ENCODE data around the gene IRGQ.

IRGQ gene

DNA sequence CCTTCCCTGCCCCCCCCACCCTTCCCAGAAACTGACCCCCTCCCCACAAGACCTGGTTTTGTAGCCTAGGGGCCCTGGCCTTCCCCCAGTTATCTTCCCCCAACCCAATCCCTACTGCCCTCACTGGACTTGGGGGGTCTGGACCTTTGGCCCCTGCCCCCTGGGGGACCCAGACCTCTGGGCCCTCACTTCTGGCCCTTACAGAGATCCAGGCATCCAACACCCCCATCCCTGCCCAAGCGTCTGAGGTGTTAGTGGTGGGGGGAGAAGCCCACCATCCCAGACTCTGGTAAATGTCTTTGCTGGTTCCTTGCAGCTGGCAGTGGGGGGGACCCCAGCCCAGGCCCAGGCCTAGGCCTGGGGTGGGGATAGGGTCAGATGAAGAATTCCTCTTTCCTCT lies 27.0 kb upstream of the IRGQ start:
- Histone ChIP-seq H3K9ac (ENCODE audit: low read depth, low read length) (no peak overlapping the region), H3K27me3 (ENCODE audit: control insufficient read depth, insufficient read depth, low read length) (peaks cover 7% of the 10 kb centered on the region), H3K4me3 (ENCODE audit: low read length) (no peak overlapping the region), H3K36me3 (ENCODE audit: insufficient read depth, low read length) (no peaks in the 10 kb centered on the region), H3K9me3 (replicated peaks; ENCODE audit: low read length) (no peaks in the 10 kb centered on the region), H3K4me2 (ENCODE audit: low read length) (no peak overlapping the region), H3K4me1 (ENCODE audit: control insufficient read depth, insufficient read depth, low read length) (peaks cover 12% of the 10 kb centered on the region)

GRCh38 chr19:43622070-43622469 lies 26.1 kb upstream of the IRGQ start:
- no peak overlapping the region for H3K4me3 ChIP-seq (ENCODE audit: low read length)
- peaks cover 12% of the 10 kb centered on the region for H3K4me1 ChIP-seq (ENCODE audit: control insufficient read depth, insufficient read depth, low read length)
- no peaks in the 10 kb centered on the region for H3K9me3 ChIP-seq (replicated peaks; ENCODE audit: low read length)
- H3K36me3 ChIP-seq (ENCODE audit: insufficient read depth, low read length), result no peaks in the 10 kb centered on the region
- no peaks in the 10 kb centered on the region for H3K27me3 ChIP-seq (ENCODE audit: control insufficient read depth, insufficient read depth, low read length)
- no peak overlapping the region for H3K4me2 ChIP-seq (ENCODE audit: low read length)
- no peak overlapping the region for H3K9ac ChIP-seq (ENCODE audit: low read depth, low read length)

DNA sequence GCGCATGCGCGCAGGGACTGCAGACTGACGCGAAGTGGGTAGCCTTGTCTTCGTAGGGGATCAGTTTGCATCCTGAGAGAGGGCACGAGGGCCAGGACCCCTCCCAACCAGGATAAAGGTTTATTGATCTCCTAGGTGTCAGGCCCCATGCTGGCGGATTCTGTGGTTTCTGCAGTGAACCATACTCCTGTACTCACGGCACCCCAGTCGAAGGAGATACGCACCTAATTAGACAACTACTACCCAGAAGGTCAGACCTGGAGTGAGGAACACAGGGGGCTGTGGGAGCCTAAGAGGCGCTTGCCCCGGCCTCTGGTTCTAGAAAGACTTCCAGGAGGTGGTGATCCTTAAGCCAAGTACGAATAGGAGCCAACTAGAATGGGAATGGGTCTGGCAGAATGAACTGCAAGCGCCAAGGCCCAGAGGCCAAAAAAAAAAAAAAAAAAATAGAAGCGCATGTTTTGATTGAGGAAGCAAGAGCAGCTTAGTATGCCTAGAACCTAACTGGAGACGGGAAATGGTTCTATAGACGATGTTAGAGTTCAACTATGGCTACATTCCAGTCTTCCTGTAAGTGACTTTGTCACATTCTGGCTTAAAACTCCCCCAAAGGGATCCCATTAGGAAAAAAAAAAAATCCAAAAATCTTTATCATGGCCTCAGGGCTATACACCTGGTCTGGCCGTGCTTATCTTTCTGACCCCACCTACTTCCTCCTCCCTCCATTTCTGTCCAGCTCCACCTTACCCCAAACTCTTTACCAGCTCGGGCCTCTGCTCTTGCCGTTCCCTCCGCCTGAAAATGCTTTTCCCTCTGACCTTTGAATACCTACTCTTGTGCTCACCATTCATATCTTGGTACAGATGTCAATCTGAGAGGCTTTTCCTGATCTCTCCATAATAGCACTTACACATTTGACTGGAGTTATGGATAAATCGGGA lies 24.4 kb upstream of the IRGQ start:
- Histone ChIP-seq H3K27me3 (ENCODE audit: control insufficient read depth, insufficient read depth, low read length) (no peaks in the 10 kb centered on the region), H3K4me3 (ENCODE audit: low read length) (peak overlapping the region; percentile 83), H3K9me3 (replicated peaks; ENCODE audit: low read length) (no peaks in the 10 kb centered on the region), H3K4me2 (ENCODE audit: low read length) (peak overlapping the region; percentile 87), H3K36me3 (ENCODE audit: insufficient read depth, low read length) (no peaks in the 10 kb centered on the region), H3K4me1 (ENCODE audit: control insufficient read depth, insufficient read depth, low read length) (peaks cover 12% of the 10 kb centered on the region), H3K9ac (ENCODE audit: low read depth, low read length) (peak overlapping the region; percentile 91)

GRCh38 chr19:43619262-43620060 lies 23.5 kb upstream of the IRGQ start, which contains the start of gene ZNF428:
Gene ZNF428, minus strand, starts transcription at chr19:43619629. Its CDS starts 5,325 bp downstream, at chr19:43614304.
- H3K4me1 ChIP-seq (ENCODE audit: control insufficient read depth, insufficient read depth, low read length), result peaks cover 12% of the 10 kb centered on the region
- no peaks in the 10 kb centered on the region for H3K9me3 ChIP-seq (replicated peaks; ENCODE audit: low read length)
- peak within 1 kb of the TSS; percentile 83 for H3K4me3 ChIP-seq (ENCODE audit: low read length)
- H3K36me3 ChIP-seq (ENCODE audit: insufficient read depth, low read length), result no peaks in the 10 kb centered on the region
- H3K4me2 ChIP-seq (ENCODE audit: low read length), result peak within 1 kb of the TSS; percentile 87
- no peaks in the 10 kb centered on the region for H3K27me3 ChIP-seq (ENCODE audit: control insufficient read depth, insufficient read depth, low read length)
- peak within 1 kb of the TSS; percentile 91 for H3K9ac ChIP-seq (ENCODE audit: low read depth, low read length)

- peak overlapping the region; percentile 83 for H3K4me3 ChIP-seq (ENCODE audit: low read length)
- H3K9me3 ChIP-seq (replicated peaks; ENCODE audit: low read length), result no peaks in the 10 kb centered on the region
- peaks cover 12% of the 10 kb centered on the region for H3K4me1 ChIP-seq (ENCODE audit: control insufficient read depth, insufficient read depth, low read length)
- H3K9ac ChIP-seq (ENCODE audit: low read depth, low read length), result peak overlapping the region; percentile 91
- H3K4me2 ChIP-seq (ENCODE audit: low read length), result peak overlapping the region; percentile 87
- H3K36me3 ChIP-seq (ENCODE audit: insufficient read depth, low read length), result peaks cover 3% of the 10 kb centered on the region
- H3K27me3 ChIP-seq (ENCODE audit: control insufficient read depth, insufficient read depth, low read length), result no peaks in the 10 kb centered on the region
Measured at GRCh38 chr19:43618921-43619261, 23.0 kb upstream of the IRGQ start.

DNA sequence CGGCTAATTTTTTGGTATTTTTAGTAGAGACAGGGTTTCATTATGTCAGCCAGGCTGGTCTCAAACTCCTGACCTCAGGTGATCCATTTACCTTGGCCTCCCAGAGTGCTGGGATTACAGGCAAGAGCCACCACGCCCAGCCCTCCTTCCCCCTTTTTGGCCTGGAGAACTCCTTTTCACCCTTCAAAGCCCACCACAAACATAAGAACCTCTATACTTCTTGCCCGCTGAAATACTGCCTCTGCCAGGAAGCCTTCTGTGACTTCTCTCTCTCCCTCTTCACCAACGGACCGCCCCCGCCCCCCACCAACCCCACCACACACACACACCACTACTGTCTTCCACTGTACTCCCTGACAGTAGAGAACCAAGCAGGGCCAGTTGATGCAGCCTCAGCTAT lies 21.0 kb upstream of the IRGQ start:
- Histone ChIP-seq H3K9me3 (replicated peaks; ENCODE audit: low read length) (no peaks in the 10 kb centered on the region), H3K4me3 (ENCODE audit: low read length) (no peak overlapping the region), H3K27me3 (ENCODE audit: control insufficient read depth, insufficient read depth, low read length) (no peaks in the 10 kb centered on the region), H3K36me3 (ENCODE audit: insufficient read depth, low read length) (peaks cover 22% of the 10 kb centered on the region), H3K4me1 (ENCODE audit: control insufficient read depth, insufficient read depth, low read length) (peaks cover 12% of the 10 kb centered on the region), H3K4me2 (ENCODE audit: low read length) (no peak overlapping the region), H3K9ac (ENCODE audit: low read depth, low read length) (no peak overlapping the region)

- Histone ChIP-seq H3K4me2 (ENCODE audit: low read length) (no peak overlapping the region), H3K4me1 (ENCODE audit: control insufficient read depth, insufficient read depth, low read length) (peaks cover 12% of the 10 kb centered on the region), H3K9me3 (replicated peaks; ENCODE audit: low read length) (no peaks in the 10 kb centered on the region), H3K36me3 (ENCODE audit: insufficient read depth, low read length) (peaks cover 26% of the 10 kb centered on the region), H3K4me3 (ENCODE audit: low read length) (no peak overlapping the region), H3K9ac (ENCODE audit: low read depth, low read length) (no peak overlapping the region), H3K27me3 (ENCODE audit: control insufficient read depth, insufficient read depth, low read length) (no peaks in the 10 kb centered on the region)
Measured at GRCh38 chr19:43616306-43616705, 20.4 kb upstream of the IRGQ start.

GRCh38 chr19:43612374-43612773 lies 16.4 kb upstream of the IRGQ start:
- Histone ChIP-seq H3K4me2 (ENCODE audit: low read length) (no peak overlapping the region), H3K9me3 (replicated peaks; ENCODE audit: low read length) (no peaks in the 10 kb centered on the region), H3K4me1 (ENCODE audit: control insufficient read depth, insufficient read depth, low read length) (no peaks in the 10 kb centered on the region), H3K4me3 (ENCODE audit: low read length) (no peak overlapping the region), H3K9ac (ENCODE audit: low read depth, low read length) (no peak overlapping the region), H3K36me3 (ENCODE audit: insufficient read depth, low read length) (peaks cover 26% of the 10 kb centered on the region), H3K27me3 (ENCODE audit: control insufficient read depth, insufficient read depth, low read length) (no peaks in the 10 kb centered on the region)

- Histone ChIP-seq H3K9me3 (replicated peaks; ENCODE audit: low read length) (no peaks in the 10 kb centered on the region), H3K4me1 (ENCODE audit: control insufficient read depth, insufficient read depth, low read length) (no peaks in the 10 kb centered on the region), H3K27me3 (ENCODE audit: control insufficient read depth, insufficient read depth, low read length) (no peaks in the 10 kb centered on the region), H3K36me3 (ENCODE audit: insufficient read depth, low read length) (peaks cover 26% of the 10 kb centered on the region), H3K4me2 (ENCODE audit: low read length) (no peak within 1 kb of the TSS), H3K9ac (ENCODE audit: low read depth, low read length) (no peak within 1 kb of the TSS), H3K4me3 (ENCODE audit: low read length) (no peak within 1 kb of the TSS)
Measured at GRCh38 chr19:43611788-43612187, 15.9 kb upstream of the IRGQ start, which contains the start of gene SRRM5. Gene SRRM5, plus strand, starts transcription at chr19:43612088. Its CDS starts 34 bp downstream, at chr19:43612122.

- H3K4me3 ChIP-seq (ENCODE audit: low read length), result no peak overlapping the region
- H3K9me3 ChIP-seq (replicated peaks; ENCODE audit: low read length), result no peaks in the 10 kb centered on the region
- H3K4me1 ChIP-seq (ENCODE audit: control insufficient read depth, insufficient read depth, low read length), result no peaks in the 10 kb centered on the region
- H3K9ac ChIP-seq (ENCODE audit: low read depth, low read length), result no peak overlapping the region
- H3K4me2 ChIP-seq (ENCODE audit: low read length), result no peak overlapping the region
- no peaks in the 10 kb centered on the region for H3K27me3 ChIP-seq (ENCODE audit: control insufficient read depth, insufficient read depth, low read length)
- peaks cover 37% of the 10 kb centered on the region for H3K36me3 ChIP-seq (ENCODE audit: insufficient read depth, low read length)
Measured at GRCh38 chr19:43610493-43610892, 14.6 kb upstream of the IRGQ start.

DNA sequence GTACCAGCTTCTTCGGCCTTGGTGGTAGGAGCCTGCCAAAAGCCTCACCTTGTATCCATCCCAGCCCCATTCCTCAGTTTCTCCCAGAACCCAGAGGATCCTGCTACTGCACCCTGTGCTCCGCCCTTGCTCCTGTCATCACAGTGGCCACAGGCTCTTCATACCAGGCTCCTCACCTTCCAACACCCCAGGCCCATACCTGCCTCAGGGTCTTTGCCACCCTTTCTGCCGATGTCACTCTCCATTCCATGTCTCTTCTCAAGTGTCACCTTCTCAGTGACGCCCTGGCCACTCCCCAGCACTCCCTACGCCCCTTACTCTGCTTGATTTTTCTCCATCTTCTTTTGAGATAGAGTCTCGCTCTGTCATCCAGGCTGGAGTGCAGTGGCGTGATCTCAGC lies 13.9 kb upstream of the IRGQ start:
- Histone ChIP-seq H3K4me2 (ENCODE audit: low read length) (no peak overlapping the region), H3K36me3 (ENCODE audit: insufficient read depth, low read length) (peaks cover 37% of the 10 kb centered on the region), H3K4me1 (ENCODE audit: control insufficient read depth, insufficient read depth, low read length) (no peaks in the 10 kb centered on the region), H3K9ac (ENCODE audit: low read depth, low read length) (no peak overlapping the region), H3K9me3 (replicated peaks; ENCODE audit: low read length) (no peaks in the 10 kb centered on the region), H3K27me3 (ENCODE audit: control insufficient read depth, insufficient read depth, low read length) (no peaks in the 10 kb centered on the region), H3K4me3 (ENCODE audit: low read length) (no peak overlapping the region)

Measured in skeletal muscle satellite cell (primary cell).